ENCODE data around the gene NIPAL4.

Gene NIPAL4

GRCh38 chr5:157509093-157509492 lies 49.1 kb downstream of the NIPAL4 start:
- no peak overlapping the region for H2AFZ ChIP-seq (ENCODE audit: low read depth, low read length)
- no peak for TF ChIP-seq EZH2 (IDR thresholded peaks at IDR 0.05; ENCODE audit: borderline replicate concordance, low read depth, low read length, severe bottlenecking)
- H4K20me1 ChIP-seq (ENCODE audit: insufficient read depth, low read length): no peaks in the 10 kb centered on the region
- no peak overlapping the region for H3K9ac ChIP-seq (ENCODE audit: low read depth, low read length)
- peaks cover 3% of the 10 kb centered on the region for H3K36me3 ChIP-seq (ENCODE audit: insufficient read depth, low read length)
- DNase-seq (no peak), ATAC-seq (ENCODE audit: insufficient read depth, low read depth) (no peak)
- H3K9me3 ChIP-seq (ENCODE audit: insufficient read depth, low read length, severe bottlenecking): no peaks in the 10 kb centered on the region
- no peak overlapping the region for H3K27ac ChIP-seq (ENCODE audit: low read length)
- H3K27me3 ChIP-seq (ENCODE audit: insufficient read depth, low read length, poor library complexity): no peaks in the 10 kb centered on the region
- H3K4me2 ChIP-seq (ENCODE audit: insufficient read depth, low read length): no peak overlapping the region
- H3K4me1 ChIP-seq (ENCODE audit: insufficient read depth, low read length): no peaks in the 10 kb centered on the region
- H3K79me2 ChIP-seq (ENCODE audit: insufficient read depth, low read length): no peaks in the 10 kb centered on the region
- H3K4me3 ChIP-seq (ENCODE audit: low read depth in 1 of 2, low read length in 2 of 2): no peak overlapping the region

DNA sequence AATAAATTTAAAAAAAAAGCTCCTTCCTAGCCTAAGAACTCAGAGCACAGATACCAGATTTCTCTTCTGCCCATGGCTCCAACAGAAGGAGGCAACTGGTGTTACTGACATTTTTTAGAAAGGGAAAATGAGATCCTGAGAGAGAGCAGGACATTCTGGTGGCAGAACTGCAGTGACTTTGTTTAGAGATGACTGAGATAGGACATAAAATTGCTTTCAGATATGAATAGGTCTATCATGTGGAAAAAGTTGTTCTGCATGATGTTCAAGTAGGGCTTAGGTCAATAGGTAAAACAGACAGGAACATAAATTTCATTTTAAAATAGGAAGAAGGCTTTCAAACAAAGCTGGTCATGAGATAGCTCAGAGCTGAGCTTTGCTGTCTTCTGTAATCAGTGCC lies 49.6 kb downstream of the NIPAL4 start:
- peaks cover 3% of the 10 kb centered on the region for H3K36me3 ChIP-seq (ENCODE audit: insufficient read depth, low read length)
- DNase-seq (no peak), ATAC-seq (ENCODE audit: insufficient read depth, low read depth) (no peak)
- no peak overlapping the region for H2AFZ ChIP-seq (ENCODE audit: low read depth, low read length)
- H3K79me2 ChIP-seq (ENCODE audit: insufficient read depth, low read length): no peaks in the 10 kb centered on the region
- no peaks in the 10 kb centered on the region for H3K4me1 ChIP-seq (ENCODE audit: insufficient read depth, low read length)
- H3K9me3 ChIP-seq (ENCODE audit: insufficient read depth, low read length, severe bottlenecking): no peaks in the 10 kb centered on the region
- H4K20me1 ChIP-seq (ENCODE audit: insufficient read depth, low read length): no peaks in the 10 kb centered on the region
- H3K9ac ChIP-seq (ENCODE audit: low read depth, low read length): no peak overlapping the region
- no peak for TF ChIP-seq EZH2 (IDR thresholded peaks at IDR 0.05; ENCODE audit: borderline replicate concordance, low read depth, low read length, severe bottlenecking)
- no peak for TF ChIP-seq CTCF (IDR thresholded peaks at IDR 0.05; ENCODE audit: borderline replicate concordance, extremely low read depth, low read length, poor library complexity, severe bottlenecking)
- no peak overlapping the region for H3K4me2 ChIP-seq (ENCODE audit: insufficient read depth, low read length)
- no peak overlapping the region for H3K4me3 ChIP-seq (ENCODE audit: low read depth in 1 of 2, low read length in 2 of 2)
- H3K27me3 ChIP-seq (ENCODE audit: insufficient read depth, low read length, poor library complexity): no peaks in the 10 kb centered on the region
- no peak overlapping the region for H3K27ac ChIP-seq (ENCODE audit: low read length)

GRCh38 chr5:157510682-157511081 lies 50.7 kb downstream of the NIPAL4 start:
- H3K9me3 ChIP-seq (ENCODE audit: insufficient read depth, low read length, severe bottlenecking): no peaks in the 10 kb centered on the region
- H4K20me1 ChIP-seq (ENCODE audit: insufficient read depth, low read length): no peaks in the 10 kb centered on the region
- no peaks in the 10 kb centered on the region for H3K4me1 ChIP-seq (ENCODE audit: insufficient read depth, low read length)
- no peak overlapping the region for H3K4me2 ChIP-seq (ENCODE audit: insufficient read depth, low read length)
- no peak overlapping the region for H2AFZ ChIP-seq (ENCODE audit: low read depth, low read length)
- no peak overlapping the region for H3K9ac ChIP-seq (ENCODE audit: low read depth, low read length)
- H3K36me3 ChIP-seq (ENCODE audit: insufficient read depth, low read length): peaks cover 3% of the 10 kb centered on the region
- no peaks in the 10 kb centered on the region for H3K27me3 ChIP-seq (ENCODE audit: insufficient read depth, low read length, poor library complexity)
- no peak overlapping the region for H3K4me3 ChIP-seq (ENCODE audit: low read depth in 1 of 2, low read length in 2 of 2)
- no peak for ATAC-seq (ENCODE audit: insufficient read depth, low read depth)
- TF ChIP-seq CTCF (IDR thresholded peaks at IDR 0.05; ENCODE audit: borderline replicate concordance, extremely low read depth, low read length, poor library complexity, severe bottlenecking): no peak
- TF ChIP-seq EZH2 (IDR thresholded peaks at IDR 0.05; ENCODE audit: borderline replicate concordance, low read depth, low read length, severe bottlenecking): no peak
- no peak for DNase-seq
- H3K27ac ChIP-seq (ENCODE audit: low read length): no peak overlapping the region
- no peaks in the 10 kb centered on the region for H3K79me2 ChIP-seq (ENCODE audit: insufficient read depth, low read length)

DNA sequence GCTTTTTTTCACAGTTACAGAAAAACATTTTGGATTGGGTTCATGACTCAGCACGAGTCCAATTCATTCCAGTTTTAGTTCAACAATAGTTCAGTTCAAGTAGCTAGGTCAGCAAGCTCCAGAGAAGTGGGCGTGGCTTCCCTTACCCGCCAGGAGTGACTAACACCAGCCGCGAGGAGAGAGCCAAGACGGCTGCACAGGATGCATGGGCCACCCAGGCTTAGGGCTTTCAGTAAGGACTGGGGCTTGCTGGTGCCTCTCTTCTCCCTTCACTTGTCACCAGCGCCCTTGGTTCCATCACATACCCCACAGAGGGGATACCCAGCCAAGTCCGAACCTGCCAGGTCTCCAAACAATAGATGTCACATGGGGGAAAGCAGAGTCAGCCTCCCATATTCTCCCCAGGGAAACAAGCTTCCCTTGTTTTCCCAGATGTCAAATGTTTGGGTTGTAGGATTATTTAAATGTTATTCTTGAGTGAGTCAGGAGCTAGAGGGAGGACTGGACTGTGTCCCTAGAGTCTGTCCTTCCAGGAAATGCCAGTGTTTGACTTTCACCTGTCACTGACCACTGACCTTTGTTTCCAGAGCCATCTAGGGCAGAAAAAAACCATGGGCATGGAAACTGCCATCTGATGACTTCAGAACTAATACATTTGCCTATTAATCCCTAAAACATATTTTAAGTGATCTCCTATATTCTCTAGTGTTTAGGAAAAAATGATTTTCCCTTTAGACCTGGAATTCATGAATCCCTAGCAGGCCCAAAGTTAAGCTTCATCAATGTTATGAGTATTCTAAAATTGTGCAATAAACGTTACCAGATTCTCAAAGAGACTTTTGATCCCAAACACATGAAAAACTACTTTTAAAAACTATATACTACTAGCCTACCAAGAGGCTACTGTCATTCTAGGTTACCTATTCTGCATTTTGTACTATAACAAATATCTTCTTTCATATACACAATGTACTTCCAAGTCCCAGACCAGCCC lies 51.9 kb downstream of the NIPAL4 start:
- Histone ChIP-seq H3K4me2 (ENCODE audit: insufficient read depth, low read length) (no peak overlapping the region), H3K9ac (ENCODE audit: low read depth, low read length) (no peak overlapping the region)
- no peak for DNase-seq

More for the DNA sequence above, 51.9 kb downstream of the NIPAL4 start:
- TF ChIP-seq CTCF (IDR thresholded peaks at IDR 0.05; ENCODE audit: borderline replicate concordance, extremely low read depth, low read length, poor library complexity, severe bottlenecking): no peak
- TF ChIP-seq EZH2 (IDR thresholded peaks at IDR 0.05; ENCODE audit: borderline replicate concordance, low read depth, low read length, severe bottlenecking): no peak
- H3K27ac ChIP-seq (ENCODE audit: low read length): no peak overlapping the region
- H4K20me1 ChIP-seq (ENCODE audit: insufficient read depth, low read length): no peaks in the 10 kb centered on the region
- no peaks in the 10 kb centered on the region for H3K4me1 ChIP-seq (ENCODE audit: insufficient read depth, low read length)
- no peaks in the 10 kb centered on the region for H3K79me2 ChIP-seq (ENCODE audit: insufficient read depth, low read length)
- no peak overlapping the region for H3K4me3 ChIP-seq (ENCODE audit: low read depth in 1 of 2, low read length in 2 of 2)
- ATAC-seq (ENCODE audit: insufficient read depth, low read depth): no peak
- H3K9me3 ChIP-seq (ENCODE audit: insufficient read depth, low read length, severe bottlenecking): no peaks in the 10 kb centered on the region
- no peaks in the 10 kb centered on the region for H3K27me3 ChIP-seq (ENCODE audit: insufficient read depth, low read length, poor library complexity)
- no peak overlapping the region for H2AFZ ChIP-seq (ENCODE audit: low read depth, low read length)
- H3K36me3 ChIP-seq (ENCODE audit: insufficient read depth, low read length): peaks cover 2% of the 10 kb centered on the region

All from DND-41 (cell line).